Right hindlimb (tissue), 1 donor: ENCODE results near the gene SKOR1.
A peak's percentile ranks its signal among the peaks of the same experiment; 100 is the strongest.

Experiments used
- DNase-seq: peaks from one replicate; pipeline ENCODE4 v3.0.0-alpha.2; 2018

The SKOR1 gene

DNA sequence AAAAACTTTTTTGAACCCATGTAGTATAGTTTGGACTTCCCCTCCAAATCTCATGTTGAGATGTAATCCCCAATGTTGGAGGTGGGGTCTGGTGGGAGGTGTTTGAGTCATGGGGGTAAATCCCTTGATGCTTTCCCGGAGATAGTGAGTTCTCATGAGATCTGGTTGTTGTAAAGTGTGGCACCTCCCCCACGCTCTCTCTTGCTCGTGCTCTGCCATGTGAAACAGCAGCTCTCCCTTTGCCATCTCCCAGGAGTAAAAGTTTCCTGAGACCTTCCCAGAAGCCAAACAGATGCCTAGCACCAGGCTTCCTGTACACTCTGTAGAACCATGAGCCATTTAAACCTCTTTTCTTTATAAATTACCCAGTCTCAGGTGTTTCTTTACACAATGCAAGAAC is 30.5 kb downstream of the SKOR1 start:
- no peak for DNase-seq

DNA sequence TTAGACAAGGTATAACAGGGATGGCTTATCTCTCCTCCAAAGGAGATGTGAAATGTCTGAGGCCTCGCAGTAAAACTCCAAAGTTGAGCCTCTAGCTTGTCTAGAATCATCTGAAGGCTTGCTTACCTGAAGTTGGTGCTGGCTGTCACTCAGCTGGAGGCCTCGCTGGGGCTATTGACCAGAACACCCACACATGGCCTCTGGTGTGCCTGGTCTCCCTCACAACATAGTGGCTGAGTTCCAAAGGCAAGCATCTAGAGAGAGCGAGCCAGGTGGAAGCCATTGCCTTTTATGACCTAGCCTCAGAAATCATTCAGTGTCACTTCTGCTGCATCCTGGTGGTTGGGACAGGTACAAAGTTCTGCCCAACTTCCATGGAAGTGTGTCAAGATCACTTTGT is 31.9 kb downstream of the SKOR1 start:
- DNase-seq, result no peak

DNA sequence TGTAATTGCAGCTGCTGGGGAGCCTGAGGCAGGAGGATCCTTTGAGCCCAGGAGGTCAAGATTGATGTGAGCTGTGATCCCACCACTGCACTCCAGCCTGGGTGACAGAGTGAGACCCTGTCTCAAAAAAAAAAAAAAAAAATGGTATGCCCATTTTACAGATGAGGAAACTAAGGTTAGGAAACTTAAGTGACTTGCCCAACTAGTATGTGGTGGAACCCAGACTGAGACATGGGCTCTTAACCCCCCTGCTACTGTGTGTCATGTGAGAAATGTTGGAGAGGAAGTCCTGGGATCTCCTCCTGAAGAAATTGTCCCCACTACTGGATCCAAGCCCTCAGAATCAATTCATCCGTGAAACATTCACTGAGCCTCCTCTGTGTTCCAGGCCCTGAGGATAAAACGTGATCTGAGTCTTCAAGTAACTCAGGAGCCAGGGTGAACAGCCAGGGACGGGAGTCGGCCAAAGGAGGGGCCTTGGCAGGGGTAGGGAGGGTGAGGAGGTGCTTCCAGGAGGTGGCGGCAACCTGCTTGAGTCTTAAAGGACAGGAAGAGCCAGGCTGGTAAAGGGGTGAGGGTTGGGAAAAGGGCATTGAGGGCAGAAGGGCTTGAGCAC is 34.1 kb downstream of the SKOR1 start:
- no peak for DNase-seq

DNA sequence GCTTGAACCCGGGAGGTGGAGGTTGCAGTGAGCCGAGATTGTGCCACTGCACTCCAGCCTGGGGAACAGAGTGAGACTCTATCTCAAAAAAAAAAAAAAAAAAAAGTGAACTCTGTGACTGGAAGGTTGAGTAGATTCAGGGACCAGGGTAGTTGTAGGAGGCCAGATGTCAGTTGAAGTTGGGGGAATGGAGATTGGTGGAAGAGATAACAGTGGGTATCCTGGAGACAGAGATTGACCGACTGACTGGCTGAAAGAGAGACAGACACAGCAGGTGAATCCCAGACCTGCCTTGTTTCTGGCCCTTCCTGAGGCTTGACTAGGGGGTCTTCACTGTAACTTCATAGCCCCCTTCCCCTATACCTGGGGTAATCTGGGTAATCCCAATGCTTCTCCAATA is 36.7 kb downstream of the SKOR1 start:
- no peak for DNase-seq

DNA sequence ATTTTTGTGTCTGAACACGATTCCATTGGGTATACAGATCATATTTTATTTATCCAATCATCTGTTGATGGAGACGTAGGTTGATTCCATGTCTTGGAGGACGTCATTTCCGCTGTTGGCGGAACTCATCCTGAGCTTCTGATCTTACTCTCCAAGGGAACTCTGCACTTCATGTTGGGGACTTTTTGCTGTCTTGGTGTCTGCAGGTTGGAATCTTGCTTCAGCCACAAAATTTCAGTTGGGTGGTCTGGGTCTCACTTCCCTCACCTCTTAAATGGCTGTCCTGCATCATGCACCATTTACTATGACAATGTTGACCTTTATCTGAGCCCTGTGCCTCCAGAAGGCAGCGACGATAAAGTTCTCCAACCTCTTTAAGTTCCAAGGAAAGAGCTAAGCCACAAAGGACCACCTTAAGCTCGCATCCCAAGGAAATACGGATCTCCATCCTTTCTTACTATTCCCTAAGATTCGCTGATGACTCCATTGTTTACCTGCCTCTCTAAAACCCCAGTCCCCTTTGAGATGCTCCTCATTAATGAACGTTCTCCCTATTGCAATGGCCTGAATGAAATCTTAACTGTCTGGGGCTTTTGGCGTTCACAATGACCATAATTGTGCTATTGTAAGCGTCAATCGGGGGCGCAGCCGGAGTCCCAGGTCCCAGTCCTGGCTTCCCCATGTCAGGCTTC is 37.6 kb downstream of the SKOR1 start:
- no peak for DNase-seq

DNA sequence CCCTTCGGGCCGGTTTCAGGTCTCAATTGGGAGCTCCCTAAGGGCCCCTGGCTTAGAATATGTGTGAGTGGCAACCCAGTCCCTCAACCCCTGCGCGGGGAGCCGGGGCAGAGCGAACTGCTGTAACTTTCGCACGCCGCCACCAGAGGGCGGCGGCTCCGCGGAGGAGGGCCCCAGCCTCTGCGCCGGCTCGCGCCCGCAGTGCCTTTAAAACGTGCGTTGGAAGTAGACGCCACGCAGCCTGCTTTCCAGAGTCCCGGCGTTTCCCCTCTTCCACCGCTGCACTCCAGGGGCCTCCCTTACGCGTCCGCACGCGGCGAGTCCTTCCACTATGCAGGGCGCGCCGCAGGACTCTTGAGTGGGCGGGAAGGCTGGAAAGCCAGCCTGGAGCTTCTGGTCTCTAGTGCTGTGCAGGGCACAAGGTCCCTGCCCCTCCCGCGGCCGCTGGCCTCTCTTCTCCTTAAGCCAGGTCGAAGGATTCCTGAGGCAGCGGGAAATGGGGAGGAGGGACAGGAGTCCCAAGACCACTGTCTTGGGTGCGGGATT is 38.2 kb downstream of the SKOR1 start:
- peak; percentile 87 for DNase-seq

DNA sequence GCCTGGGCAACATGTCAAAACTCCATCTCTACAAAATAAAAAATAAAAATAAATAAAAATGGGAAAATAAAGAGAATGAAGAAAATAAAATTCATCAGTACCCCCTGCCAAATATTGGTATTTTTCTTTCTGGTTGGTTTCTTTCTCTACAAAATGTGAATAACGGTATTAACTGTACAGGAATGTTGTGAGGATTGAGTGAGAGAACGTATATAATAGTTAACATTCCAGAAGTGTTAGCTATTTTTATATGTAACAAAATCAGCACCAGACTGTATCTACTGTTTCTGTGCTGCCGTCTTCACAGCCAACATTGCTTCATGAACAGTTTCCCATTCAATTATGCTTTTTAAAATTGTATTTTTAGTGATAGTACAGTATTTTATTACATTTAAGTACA is 40.0 kb downstream of the SKOR1 start:
- no peak for DNase-seq

DNA sequence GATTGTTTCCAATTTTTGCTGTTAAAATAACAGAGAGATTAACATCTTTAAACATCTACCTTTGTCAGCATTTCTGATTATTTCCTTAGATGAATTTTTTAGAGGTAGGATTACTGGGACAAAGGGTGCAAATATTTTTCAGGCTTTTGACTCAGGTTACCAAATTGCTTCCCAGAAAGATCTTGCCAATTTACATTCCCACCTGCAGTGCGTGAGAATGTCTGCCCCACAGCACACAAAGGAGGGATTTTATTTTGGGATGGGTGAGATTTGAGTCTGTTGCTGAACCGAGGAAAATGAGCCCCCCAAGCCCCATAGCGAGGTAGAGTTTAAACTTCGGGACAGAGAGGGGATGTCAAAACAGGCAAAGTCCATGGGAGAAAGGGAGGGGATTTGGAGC is 40.5 kb downstream of the SKOR1 start:
- no peak for DNase-seq

DNA sequence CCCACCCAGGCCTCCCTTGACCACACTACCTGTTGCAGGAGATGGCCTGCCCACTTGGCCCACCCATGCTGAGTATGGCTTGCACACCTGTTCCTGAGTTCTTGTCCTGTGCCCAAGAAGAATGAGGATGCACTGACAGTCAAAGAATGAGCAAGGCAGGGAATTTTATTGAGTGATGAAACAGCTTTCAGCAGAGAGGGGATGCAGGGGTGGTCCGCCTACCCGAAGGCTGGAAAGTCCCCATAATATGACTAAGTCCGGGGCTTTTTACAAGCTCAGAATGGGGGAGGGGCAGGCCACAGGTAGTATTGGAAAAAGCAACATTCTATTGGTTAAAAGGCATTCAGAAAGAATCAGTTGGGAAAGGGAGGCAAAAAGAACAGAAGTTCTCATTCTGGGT is 44.4 kb downstream of the SKOR1 start:
- DNase-seq, result no peak

DNA sequence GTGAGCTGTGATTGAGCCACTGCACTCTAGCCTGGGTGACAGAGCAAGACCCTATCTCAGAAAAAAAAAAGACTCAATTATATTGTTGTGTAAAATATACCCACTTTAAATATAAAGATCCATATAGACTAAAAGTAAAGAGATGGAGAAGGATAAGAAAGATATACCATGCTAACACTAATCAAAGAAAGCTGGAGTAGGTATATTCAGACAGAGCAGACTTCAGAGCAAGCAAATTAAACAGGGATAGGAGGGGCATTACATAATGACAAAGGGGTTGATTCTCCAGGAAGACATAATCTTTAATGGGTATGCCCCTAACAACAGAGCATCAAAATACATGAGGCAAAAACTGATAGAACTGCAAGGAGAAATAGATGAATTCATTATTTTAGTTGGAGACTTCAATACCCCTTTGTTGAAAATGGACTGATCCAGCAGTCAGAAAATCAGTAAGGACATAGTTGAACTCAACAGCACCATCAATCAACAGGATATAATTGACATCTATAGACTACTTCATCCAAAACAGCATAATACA is 45.6 kb downstream of the SKOR1 start:
- DNase-seq, result no peak

DNA sequence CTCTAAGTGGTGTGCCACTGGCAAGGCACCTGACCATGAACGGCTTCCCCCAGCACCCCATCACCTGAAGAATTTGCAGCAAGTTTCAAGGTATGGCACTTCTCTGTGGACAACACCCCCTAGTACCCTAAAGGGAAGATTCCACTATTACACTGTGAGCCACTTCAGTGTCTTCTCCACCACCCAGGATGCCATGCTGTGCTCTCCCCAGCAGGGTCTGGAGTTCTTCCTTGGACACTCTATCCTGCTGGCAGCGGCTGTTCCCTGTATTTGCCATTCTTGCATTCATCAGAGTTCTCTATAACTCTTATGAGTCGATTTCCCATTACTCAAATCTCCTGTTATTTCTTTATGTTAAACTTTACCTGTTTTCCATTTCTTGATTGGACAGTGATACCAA is 48.5 kb downstream of the SKOR1 start:
- DNase-seq, result no peak

DNA sequence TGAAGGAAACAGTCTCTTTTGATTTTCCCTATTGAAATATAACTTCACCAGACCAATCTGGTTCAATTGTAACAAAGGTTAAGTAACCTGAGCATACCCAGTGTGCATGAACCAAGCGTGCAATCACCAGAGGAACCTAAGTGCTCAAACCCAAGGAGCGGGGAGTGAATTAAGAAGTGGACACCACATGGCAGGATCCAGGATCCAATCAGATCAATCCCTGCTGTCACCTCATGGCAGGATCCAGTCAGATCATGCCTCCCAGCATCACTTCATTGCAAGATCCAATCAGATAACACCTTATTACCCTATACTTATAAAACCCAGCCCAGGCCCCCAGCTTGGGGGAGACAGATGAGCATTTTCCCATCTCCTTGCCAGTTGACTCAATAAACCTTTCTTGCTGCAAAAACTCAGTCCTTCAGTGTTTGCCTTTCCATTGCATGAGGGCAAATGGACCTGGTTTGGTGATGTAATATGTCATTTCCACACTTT is 53.5 kb downstream of the SKOR1 start:
- DNase-seq, result no peak

DNA sequence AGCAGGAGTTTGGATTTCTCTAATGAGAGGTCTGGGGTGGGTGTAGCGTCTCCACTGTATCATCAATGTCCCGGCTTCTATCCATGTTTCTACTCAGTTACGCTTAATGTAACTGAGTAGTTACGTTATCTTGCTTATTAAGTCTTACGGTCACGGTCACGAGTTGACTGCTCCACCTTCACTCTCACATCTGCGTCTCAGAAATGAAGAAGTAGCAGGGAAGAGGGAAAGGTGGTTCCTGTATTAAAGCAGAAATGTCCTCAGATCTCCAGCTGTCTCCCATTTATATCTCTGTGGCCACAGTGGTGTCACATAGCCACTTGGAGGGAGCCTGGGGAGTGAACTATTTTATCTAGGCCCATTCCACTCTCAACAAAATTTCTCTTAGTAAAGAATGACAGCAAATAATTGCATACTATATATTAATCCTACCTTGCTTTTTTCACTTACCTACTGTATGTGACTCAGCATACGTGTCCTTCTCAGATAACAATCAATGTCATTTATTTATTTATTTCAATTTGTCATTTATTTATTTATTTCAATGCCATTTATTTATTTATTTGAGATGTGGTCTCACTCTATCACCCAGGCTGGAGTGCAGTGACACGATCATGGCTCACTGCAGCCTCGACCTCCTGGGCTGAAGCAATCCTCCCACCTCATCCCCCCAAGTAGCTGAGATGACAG is 54.3 kb downstream of the SKOR1 start:
- DNase-seq, result no peak

DNA sequence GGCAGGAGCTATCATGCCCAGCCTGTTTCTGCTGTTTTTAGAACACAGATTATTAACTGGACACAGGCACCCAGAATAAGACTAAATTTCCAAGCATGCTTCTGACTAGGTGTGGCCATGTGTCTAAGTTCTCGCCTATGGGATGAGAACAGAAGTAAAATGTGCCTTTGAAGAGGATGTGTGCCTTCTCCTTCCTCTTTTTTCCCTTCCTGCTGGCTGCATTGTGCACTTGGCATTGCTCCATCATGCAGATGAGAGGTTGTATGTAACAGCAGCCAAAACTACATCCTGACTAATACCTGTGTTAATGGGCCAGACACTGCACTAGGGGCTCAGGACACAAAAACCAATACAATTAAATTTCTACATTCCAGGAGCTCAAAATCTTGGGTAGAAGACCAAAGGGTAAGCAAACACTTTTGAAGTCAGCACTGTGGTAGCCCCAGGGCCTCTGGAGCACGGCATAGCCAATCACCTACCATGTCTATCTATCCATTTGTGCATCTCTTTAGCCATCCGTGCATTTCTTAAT is 55.4 kb downstream of the SKOR1 start:
- DNase-seq, result no peak

DNA sequence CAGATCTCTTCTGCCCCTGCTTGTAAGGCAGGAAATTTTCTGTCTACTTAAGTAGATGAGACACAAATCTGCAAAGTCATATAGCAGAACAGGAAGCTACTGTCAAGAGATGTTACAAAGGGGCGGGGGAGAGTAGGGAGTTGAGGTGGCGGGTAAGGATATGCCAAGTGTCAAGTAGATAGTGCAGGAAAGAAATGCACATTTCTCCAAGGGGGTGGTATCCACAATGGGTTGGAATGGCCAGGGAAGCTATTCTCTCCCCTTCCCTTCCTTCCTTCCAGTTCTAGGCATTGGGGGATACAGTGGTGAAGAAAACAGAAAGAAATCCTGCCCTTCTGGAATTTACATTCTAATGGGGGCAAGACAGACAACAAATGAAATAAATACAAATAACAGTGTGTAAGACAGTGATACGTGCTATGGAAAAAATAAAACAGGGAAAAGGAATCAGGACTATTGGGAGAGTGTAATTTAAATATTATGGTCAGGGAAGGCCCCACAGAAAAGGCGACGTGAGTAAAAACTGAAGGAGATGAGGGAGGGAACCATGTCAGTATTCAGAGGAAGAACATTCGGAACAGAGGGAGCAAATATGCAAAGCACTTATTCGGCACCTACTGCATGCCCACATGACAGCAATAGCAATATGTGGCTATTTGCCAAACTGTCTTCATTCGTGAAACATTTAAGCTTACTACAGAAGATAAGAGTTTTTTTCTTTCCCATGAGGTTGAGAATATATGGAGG is 57.4 kb downstream of the SKOR1 start:
- no peak for DNase-seq

DNA sequence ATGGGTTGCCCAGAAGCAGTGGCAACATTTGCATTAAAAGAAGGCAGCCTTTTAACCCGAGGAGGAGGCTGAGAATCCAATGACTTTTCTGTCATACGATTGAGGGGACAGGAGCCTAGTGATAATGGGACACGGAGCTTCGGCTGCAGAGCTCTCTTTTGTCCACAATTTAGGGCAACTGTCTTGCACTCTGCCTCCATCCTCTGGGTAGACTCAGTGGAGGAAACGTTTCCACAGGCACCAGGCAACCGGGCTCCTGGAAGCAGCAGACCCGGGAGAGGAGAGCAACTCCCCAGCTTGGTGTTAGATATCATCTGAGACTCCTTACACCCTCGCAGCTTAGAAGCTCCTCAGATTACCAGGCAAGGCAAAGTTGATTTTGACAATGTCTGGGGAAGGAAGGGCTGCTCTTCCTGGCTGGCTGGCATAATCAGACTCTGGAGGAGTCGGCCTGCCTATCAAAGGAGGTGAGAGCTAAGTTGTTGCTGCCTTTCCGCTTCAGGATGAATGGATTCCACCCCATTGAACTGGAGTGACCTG is 58.0 kb downstream of the SKOR1 start:
- DNase-seq, result no peak

DNA sequence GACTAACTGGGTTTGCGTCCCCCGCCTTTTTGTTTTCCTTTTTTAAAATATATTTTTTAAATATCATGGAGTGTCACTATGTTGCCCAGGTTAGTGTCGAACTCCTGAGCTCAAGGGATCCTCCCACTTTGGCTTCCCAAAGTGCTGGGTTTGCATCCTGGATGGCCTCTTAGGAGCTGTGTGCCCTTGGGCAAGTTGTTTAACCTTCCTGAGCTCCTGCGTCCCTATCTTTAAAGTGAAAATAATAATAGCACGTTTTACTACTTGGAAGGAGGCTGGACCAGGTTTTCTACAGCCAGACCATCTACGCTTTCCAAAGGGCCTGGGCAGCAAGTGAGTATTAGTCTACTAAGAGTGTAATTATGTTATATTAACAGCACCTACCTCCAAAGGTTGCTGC is 58.7 kb downstream of the SKOR1 start:
- no peak for DNase-seq
